Parathyroid adenoma (tissue), 2 donors: ENCODE results near the gene SPECC1.

Experiments
- H2AFZ ChIP-seq: fragments of 300-600 bp; sonication (generic); one replicate; pipeline ENCODE4 v1.7.0; 2017; ENCODE audit warnings: antibody characterized with exemption, mild to moderate bottlenecking
- H3K27ac ChIP-seq: fragments of 300-600 bp; sonication (generic); one replicate; pipeline ENCODE4 v1.7.0; 2017
- H3K27me3 ChIP-seq: fragments of 300-600 bp; sonication (generic); one replicate; pipeline ENCODE4 v1.7.0; 2017; ENCODE audit warnings: low read length; ENCODE audit not compliant: control insufficient read depth, insufficient read depth
- H3K36me3 ChIP-seq: fragments of 300-600 bp; sonication (generic); one replicate; pipeline ENCODE4 v1.7.0; 2017; ENCODE audit warnings: low read length; ENCODE audit not compliant: control insufficient read depth, insufficient read depth
- H3K4me1 ChIP-seq: fragments of 300-600 bp; sonication (generic); one replicate; pipeline ENCODE4 v1.7.0; 2017; ENCODE audit warnings: control low read depth
- H3K4me2 ChIP-seq: fragments of 300-600 bp; sonication (generic); one replicate; pipeline ENCODE4 v1.7.0; 2017; ENCODE audit warnings: low read length
- H3K4me3 ChIP-seq: fragments of 300-600 bp; sonication (generic); one replicate; pipeline ENCODE4 v1.7.0; 2017; ENCODE audit warnings: low read depth, low read length
- H3K79me2 ChIP-seq: fragments of 300-600 bp; sonication (generic); one replicate; pipeline ENCODE4 v1.7.0; 2017; ENCODE audit warnings: control low read depth
- H3K9ac ChIP-seq: fragments of 300-600 bp; sonication (generic); one replicate; pipeline ENCODE4 v1.7.0; 2017; ENCODE audit warnings: mild to moderate bottlenecking
- H3K9me3 ChIP-seq: fragments of 300-600 bp; sonication (generic); one replicate; pipeline ENCODE4 v1.7.0; 2017; ENCODE audit warnings: low read length; ENCODE audit not compliant: control insufficient read depth
- TF ChIP-seq, protein P1 (sequence below): fragments of 300-600 bp; sonication (generic); IDR thresholded peaks from one replicate; pipeline ENCODE4 v1.7.0; 2017; ENCODE audit warnings: antibody characterized with exemption, mild to moderate bottlenecking
- donor health status: primary hyperparathyroidism.

SPECC1 gene

DNA sequence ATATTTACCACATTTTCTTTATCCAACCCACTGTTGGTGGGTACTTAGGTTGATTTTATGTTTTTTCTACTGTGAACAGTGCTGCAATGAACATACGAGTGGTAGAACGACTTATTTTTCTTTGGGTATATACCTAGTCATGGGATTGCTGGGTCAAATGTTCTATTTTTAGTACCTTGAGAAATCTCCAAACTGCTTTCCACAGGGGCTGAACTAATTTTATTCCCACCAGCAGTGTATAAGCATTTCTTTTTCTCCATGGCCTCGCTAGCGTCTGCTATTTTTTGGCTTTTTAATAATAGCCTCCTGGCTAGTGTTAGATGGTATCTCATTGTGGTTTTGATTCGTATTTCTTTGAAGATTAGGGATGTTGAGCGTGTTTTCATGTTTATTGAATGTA is 255.8 kb downstream of the SPECC1 start:
- no peaks in the 10 kb centered on the region for H3K9me3 ChIP-seq
- H3K79me2 ChIP-seq = no peaks in the 10 kb centered on the region
- TF ChIP-seq, protein P1, sequence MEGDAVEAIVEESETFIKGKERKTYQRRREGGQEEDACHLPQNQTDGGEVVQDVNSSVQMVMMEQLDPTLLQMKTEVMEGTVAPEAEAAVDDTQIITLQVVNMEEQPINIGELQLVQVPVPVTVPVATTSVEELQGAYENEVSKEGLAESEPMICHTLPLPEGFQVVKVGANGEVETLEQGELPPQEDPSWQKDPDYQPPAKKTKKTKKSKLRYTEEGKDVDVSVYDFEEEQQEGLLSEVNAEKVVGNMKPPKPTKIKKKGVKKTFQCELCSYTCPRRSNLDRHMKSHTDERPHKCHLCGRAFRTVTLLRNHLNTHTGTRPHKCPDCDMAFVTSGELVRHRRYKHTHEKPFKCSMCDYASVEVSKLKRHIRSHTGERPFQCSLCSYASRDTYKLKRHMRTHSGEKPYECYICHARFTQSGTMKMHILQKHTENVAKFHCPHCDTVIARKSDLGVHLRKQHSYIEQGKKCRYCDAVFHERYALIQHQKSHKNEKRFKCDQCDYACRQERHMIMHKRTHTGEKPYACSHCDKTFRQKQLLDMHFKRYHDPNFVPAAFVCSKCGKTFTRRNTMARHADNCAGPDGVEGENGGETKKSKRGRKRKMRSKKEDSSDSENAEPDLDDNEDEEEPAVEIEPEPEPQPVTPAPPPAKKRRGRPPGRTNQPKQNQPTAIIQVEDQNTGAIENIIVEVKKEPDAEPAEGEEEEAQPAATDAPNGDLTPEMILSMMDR = no peak
- no peak overlapping the region for H2AFZ ChIP-seq
- no peaks in the 10 kb centered on the region for H3K4me1 ChIP-seq
- H3K9ac ChIP-seq = no peak overlapping the region
- H3K27me3 ChIP-seq = no peaks in the 10 kb centered on the region
- no peaks in the 10 kb centered on the region for H3K36me3 ChIP-seq
- H3K4me3 ChIP-seq = no peak overlapping the region
- H3K27ac ChIP-seq = no peak overlapping the region
- no peak overlapping the region for H3K4me2 ChIP-seq

- H3K79me2 ChIP-seq = no peaks in the 10 kb centered on the region
- TF ChIP-seq, protein P1 = no peak
- no peaks in the 10 kb centered on the region for H3K9me3 ChIP-seq
- H3K4me2 ChIP-seq = no peak overlapping the region
- no peaks in the 10 kb centered on the region for H3K36me3 ChIP-seq
- no peak overlapping the region for H3K27ac ChIP-seq
- no peak overlapping the region for H3K9ac ChIP-seq
- no peaks in the 10 kb centered on the region for H3K27me3 ChIP-seq
- no peak overlapping the region for H3K4me3 ChIP-seq
- no peaks in the 10 kb centered on the region for H3K4me1 ChIP-seq
- no peak overlapping the region for H2AFZ ChIP-seq
Measured at GRCh38 chr17:20266806-20267458, 257.8 kb downstream of the SPECC1 start.

DNA sequence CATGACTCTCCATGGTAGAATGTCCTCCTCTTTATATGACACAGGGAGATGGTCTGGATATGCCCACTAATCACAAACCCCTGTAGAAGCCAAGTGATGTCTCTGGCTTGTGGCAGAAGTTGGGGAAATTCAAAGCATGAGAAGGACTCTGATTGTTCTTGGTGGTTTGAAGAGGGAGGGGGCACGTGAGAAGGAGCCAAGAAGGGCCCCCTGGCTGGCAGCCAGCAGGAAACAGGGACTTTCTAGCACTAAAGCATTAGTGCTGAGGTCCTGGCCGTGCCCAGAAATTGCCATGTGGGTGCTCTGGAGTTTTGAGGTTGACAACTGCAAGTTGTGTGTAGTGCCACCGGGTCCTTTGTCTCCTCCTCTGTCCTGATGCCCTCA is 258.3 kb downstream of the SPECC1 start:
- H3K9me3 ChIP-seq = no peaks in the 10 kb centered on the region
- TF ChIP-seq, protein P1 = no peak
- no peaks in the 10 kb centered on the region for H3K4me1 ChIP-seq
- H3K4me2 ChIP-seq = no peak overlapping the region
- H3K27me3 ChIP-seq = no peaks in the 10 kb centered on the region
- no peaks in the 10 kb centered on the region for H3K36me3 ChIP-seq
- no peak overlapping the region for H3K9ac ChIP-seq
- H3K27ac ChIP-seq = no peak overlapping the region
- H3K79me2 ChIP-seq = no peaks in the 10 kb centered on the region
- H2AFZ ChIP-seq = no peak overlapping the region
- no peak overlapping the region for H3K4me3 ChIP-seq

DNA sequence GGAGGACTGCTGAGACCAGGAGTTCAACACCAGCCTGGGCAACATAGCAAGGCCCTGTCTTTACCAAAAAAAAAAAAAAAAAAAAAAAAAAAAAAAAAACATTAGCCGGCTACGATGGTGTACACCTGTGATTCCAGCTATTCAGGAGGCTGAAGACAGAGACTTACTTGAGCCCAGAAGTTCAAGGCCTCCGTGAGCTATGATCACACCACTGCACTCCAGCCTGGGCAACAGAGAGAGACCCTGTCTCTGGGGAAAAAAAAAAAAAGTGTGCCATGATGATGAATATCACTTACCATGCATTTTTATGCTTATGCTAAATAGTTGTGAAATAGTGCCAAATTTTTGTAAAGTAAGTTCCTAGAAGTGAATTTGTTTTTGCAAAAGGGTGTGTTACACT is 261.2 kb downstream of the SPECC1 start:
- H3K4me3 ChIP-seq = no peak overlapping the region
- H3K4me1 ChIP-seq = no peaks in the 10 kb centered on the region

More for the DNA sequence above, 261.2 kb downstream of the SPECC1 start:
- Histone ChIP-seq H3K4me2 (no peak overlapping the region), H2AFZ (no peak overlapping the region), H3K9me3 (no peaks in the 10 kb centered on the region), H3K79me2 (no peaks in the 10 kb centered on the region), H3K9ac (no peak overlapping the region), H3K27me3 (no peaks in the 10 kb centered on the region), H3K27ac (no peak overlapping the region), H3K36me3 (no peaks in the 10 kb centered on the region)
- TF ChIP-seq, protein P1 = no peak
